Sigmoid colon (tissue), 3 donors: ENCODE data around the gene NSMCE3.
"Not testable (repeated sequence)": the region's sequence is repeated elsewhere in the genome, so short reads cannot be mapped to it uniquely, and the experiment has no call there.

Experiments used
- POLR2A ChIP-seq, 2 donors: fragments of 450-650 bp; IDR thresholded peaks; one replicate each; pipeline ENCODE4 v1.6.1; 2016; ENCODE audit warnings: antibody characterized with exemption in 2 of 2, mild to moderate bottlenecking in 2 of 2, moderate library complexity in 2 of 2
- TF ChIP-seq, protein P1 (sequence below), 4 experiments: fragments of 450-650 bp in 3 of 4; fragments of 200-600 bp in 1 of 4; IDR thresholded peaks; one replicate each; pipeline ENCODE4 v1.5.1; 2016 to 2019; ENCODE audit warnings: antibody characterized with exemption in 4 of 4, mild to moderate bottlenecking in 3 of 4, moderate library complexity in 2 of 4

- TF ChIP-seq, protein P1, sequence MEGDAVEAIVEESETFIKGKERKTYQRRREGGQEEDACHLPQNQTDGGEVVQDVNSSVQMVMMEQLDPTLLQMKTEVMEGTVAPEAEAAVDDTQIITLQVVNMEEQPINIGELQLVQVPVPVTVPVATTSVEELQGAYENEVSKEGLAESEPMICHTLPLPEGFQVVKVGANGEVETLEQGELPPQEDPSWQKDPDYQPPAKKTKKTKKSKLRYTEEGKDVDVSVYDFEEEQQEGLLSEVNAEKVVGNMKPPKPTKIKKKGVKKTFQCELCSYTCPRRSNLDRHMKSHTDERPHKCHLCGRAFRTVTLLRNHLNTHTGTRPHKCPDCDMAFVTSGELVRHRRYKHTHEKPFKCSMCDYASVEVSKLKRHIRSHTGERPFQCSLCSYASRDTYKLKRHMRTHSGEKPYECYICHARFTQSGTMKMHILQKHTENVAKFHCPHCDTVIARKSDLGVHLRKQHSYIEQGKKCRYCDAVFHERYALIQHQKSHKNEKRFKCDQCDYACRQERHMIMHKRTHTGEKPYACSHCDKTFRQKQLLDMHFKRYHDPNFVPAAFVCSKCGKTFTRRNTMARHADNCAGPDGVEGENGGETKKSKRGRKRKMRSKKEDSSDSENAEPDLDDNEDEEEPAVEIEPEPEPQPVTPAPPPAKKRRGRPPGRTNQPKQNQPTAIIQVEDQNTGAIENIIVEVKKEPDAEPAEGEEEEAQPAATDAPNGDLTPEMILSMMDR (IDR thresholded peaks at IDR 0.05) = not testable (repeated sequence)
- not testable (repeated sequence) for TF ChIP-seq POLR2A (IDR thresholded peaks at IDR 0.05)
These were observed 45.2 kb downstream of the NSMCE3 start for GRCh38 chr15:29224235-29224986.
